Measurements from ENCODE around the gene DHFR2. TPM values are rescaled to one million over a fixed set of nuclear protein-coding genes. Genes with fewer than 3 reads are reported as not detected.
"Not testable (repeated sequence)": the region's sequence is repeated elsewhere in the genome, so short reads cannot be mapped to it uniquely, and the experiment has no call there.

DHFR2 gene
- total RNA-seq, 4 donors from 2014 or later, result 1.6 to 6.3 (median 4.0) TPM

- no peak for DNase-seq (ENCODE audit: low spot score in 2 of 2)
- TF ChIP-seq POLR2AphosphoS5 (IDR thresholded peaks at IDR 0.05) (no peak), CTCF (IDR thresholded peaks at IDR 0.05) (no peak), POLR2A (IDR thresholded peaks at IDR 0.05) (no peak), EP300 (IDR thresholded peaks at IDR 0.05) (no peak)
- Histone ChIP-seq H3K4me3 (no peak overlapping the region), H3K36me3 (peaks cover 18% of the 10 kb centered on the region), H3K27me3 (no peaks in the 10 kb centered on the region), H3K27ac (no peak overlapping the region), H3K9me3 (no peaks in the 10 kb centered on the region), H3K4me1 (no peaks in the 10 kb centered on the region)
- WGBS, result 89% methylated on average over 2 of the region's 2 CpGs
These were observed 13.4 kb downstream of the DHFR2 start for GRCh38 chr3:94049267-94049666.

- Histone ChIP-seq H3K36me3 (peaks cover 29% of the 10 kb centered on the region), H3K27me3 (no peaks in the 10 kb centered on the region), H3K4me1 (no peaks in the 10 kb centered on the region), H3K27ac (no peak overlapping the region), H3K4me3 (no peak overlapping the region), H3K9me3 (no peaks in the 10 kb centered on the region)
- TF ChIP-seq POLR2AphosphoS5 (IDR thresholded peaks at IDR 0.05), result no peak
- TF ChIP-seq POLR2A (IDR thresholded peaks at IDR 0.05), result no peak
- TF ChIP-seq CTCF (IDR thresholded peaks at IDR 0.05), result no peak
- TF ChIP-seq EP300 (IDR thresholded peaks at IDR 0.05), result no peak
- WGBS, result 96% methylated on average over 2 of the region's 2 CpGs
- DNase-seq (ENCODE audit: low spot score in 2 of 2), result no peak
These were observed 16.2 kb downstream of the DHFR2 start for GRCh38 chr3:94046533-94046932.

GRCh38 chr3:94044100-94044936 lies 18.4 kb downstream of the DHFR2 start:
- H3K27me3 ChIP-seq; H3K4me3 ChIP-seq; DNase-seq (ENCODE audit: low spot score in 2 of 2); H3K27ac ChIP-seq; H3K4me1 ChIP-seq; H3K9me3 ChIP-seq: not testable (repeated sequence)
- peaks cover 23% of the 10 kb centered on the region for H3K36me3 ChIP-seq
- 96% methylated on average over 33 of the region's 61 CpGs for WGBS

- Histone ChIP-seq H3K36me3 (peaks cover 23% of the 10 kb centered on the region), H3K27me3 (no peaks in the 10 kb centered on the region), H3K9me3 (no peaks in the 10 kb centered on the region), H3K4me1 (no peaks in the 10 kb centered on the region), H3K4me3 (no peak overlapping the region), H3K27ac (no peak overlapping the region)
- DNase-seq (ENCODE audit: low spot score in 2 of 2), result no peak
- WGBS, result 86% methylated on average over 1 of the region's 1 CpG
- TF ChIP-seq CTCF (IDR thresholded peaks at IDR 0.05) (no peak), EP300 (IDR thresholded peaks at IDR 0.05) (no peak), POLR2A (IDR thresholded peaks at IDR 0.05) (no peak), POLR2AphosphoS5 (IDR thresholded peaks at IDR 0.05) (no peak)
These were observed 19.4 kb downstream of the DHFR2 start for GRCh38 chr3:94043285-94043684.

- no peak for DNase-seq (ENCODE audit: low spot score in 2 of 2)
- H3K36me3 ChIP-seq, result peaks cover 7% of the 10 kb centered on the region
- TF ChIP-seq CTCF (IDR thresholded peaks at IDR 0.05) (peak in 1 of 2 donors; percentile 14), EP300 (IDR thresholded peaks at IDR 0.05) (no peak)
- H3K27me3 ChIP-seq, result no peaks in the 10 kb centered on the region
- no peak overlapping the region for H3K27ac ChIP-seq
- 79% methylated on average over 3 of the region's 3 CpGs for WGBS
- no peaks in the 10 kb centered on the region for H3K9me3 ChIP-seq
- no peaks in the 10 kb centered on the region for H3K4me1 ChIP-seq
- no peak overlapping the region for H3K4me3 ChIP-seq
These were observed 25.7 kb downstream of the DHFR2 start for GRCh38 chr3:94036909-94037507.

Measured in suprapubic skin (tissue), 4 donors.